Activated T-helper 2 cell treated with anti-CD3 and anti-CD28 coated beads, Interferon-gamma antibody, Interleukin-2, Interleukin-4, amounts not matched to agents 10 μg/mL and 5 μg/mL and 100 μg/mL, durations not matched to agents 14 hours and 24 hours and 36 hours (primary cell): ENCODE results near the gene MCTP1. TPM values are rescaled to one million over a fixed set of nuclear protein-coding genes. Genes with fewer than 3 reads are reported as not detected.

ENCODE experiments used
- DNase-seq: peaks from one replicate; pipeline ENCODE4 v3.0.0; 2021; ENCODE audit warnings: low spot score
- H3K27ac Mint-ChIP-seq: one replicate; pipeline ENCODE4 v1.8.0; 2021; ENCODE audit warnings: mixed read lengths
- H3K27me3 Mint-ChIP-seq: one replicate; pipeline ENCODE4 v1.8.0; 2021; ENCODE audit warnings: low read depth, mixed read lengths
- H3K36me3 Mint-ChIP-seq: one replicate; pipeline ENCODE4 v1.8.0; 2021; ENCODE audit warnings: low read depth, mixed read lengths
- H3K4me1 Mint-ChIP-seq: one replicate; pipeline ENCODE4 v1.8.0; 2021; ENCODE audit warnings: low read depth, mixed read lengths
- H3K4me3 Mint-ChIP-seq: one replicate; pipeline ENCODE4 v1.8.0; 2021; ENCODE audit warnings: low read depth, mild to moderate bottlenecking, moderate library complexity, mixed read lengths
- H3K9me3 Mint-ChIP-seq: one replicate; pipeline ENCODE4 v1.8.0; 2021; ENCODE audit warnings: mixed read lengths
- intact Hi-C: fragments of 100-400 bp; cut with micrococcal nuclease; formaldehyde crosslinking; loops from one replicate; pipeline ENCODE4 v1.15.1; 2023
- total RNA-seq: library from RNA; stranded (reverse); gene quantifications from 2 replicates; pipeline ENCODE4 v1.2.3, GENCODE V29; 2022

The MCTP1 gene
- total RNA-seq, 1 donor from 2014 or later, result not detected

- Mint-ChIP-seq H3K27me3 (peaks cover 5% of the 10 kb centered on the region), H3K4me3 (no peak overlapping the region), H3K27ac (no peak overlapping the region), H3K36me3 (no peaks in the 10 kb centered on the region), H3K9me3 (no peaks in the 10 kb centered on the region), H3K4me1 (peaks cover 5% of the 10 kb centered on the region)
- intact Hi-C loops, result no loop called here
- no peak for DNase-seq
Measured at GRCh38 chr5:94747371-94747770, 537.5 kb downstream of the MCTP1 start.

- Mint-ChIP-seq H3K4me1 (peaks cover 5% of the 10 kb centered on the region), H3K27ac (no peak overlapping the region), H3K36me3 (no peaks in the 10 kb centered on the region), H3K4me3 (no peak overlapping the region), H3K27me3 (peaks cover 5% of the 10 kb centered on the region), H3K9me3 (no peaks in the 10 kb centered on the region)
- no peak for DNase-seq
- intact Hi-C loops, result no loop called here
Measured at GRCh38 chr5:94746731-94747124, 538.2 kb downstream of the MCTP1 start.

GRCh38 chr5:94745786-94746730, 538.8 kb downstream of the MCTP1 start:
- H3K36me3 Mint-ChIP-seq, result no peaks in the 10 kb centered on the region

GRCh38 chr5:94744906-94745305, 540.0 kb downstream of the MCTP1 start:
- intact Hi-C loops, result no loop called here
- Mint-ChIP-seq H3K9me3 (no peaks in the 10 kb centered on the region), H3K4me1 (peaks cover 5% of the 10 kb centered on the region), H3K36me3 (no peaks in the 10 kb centered on the region), H3K27ac (no peak overlapping the region), H3K27me3 (peaks cover 5% of the 10 kb centered on the region), H3K4me3 (no peak overlapping the region)
- no peak for DNase-seq

More at GRCh38 chr5:94745786-94746730, 538.8 kb downstream of the MCTP1 start:
- peaks cover 5% of the 10 kb centered on the region for H3K4me1 Mint-ChIP-seq
- DNase-seq, result no peak
- no peak overlapping the region for H3K27ac Mint-ChIP-seq
- no peak overlapping the region for H3K4me3 Mint-ChIP-seq
- no peaks in the 10 kb centered on the region for H3K9me3 Mint-ChIP-seq
- H3K27me3 Mint-ChIP-seq, result peaks cover 5% of the 10 kb centered on the region
- intact Hi-C loops, result no loop called here

- H3K27ac Mint-ChIP-seq, result no peak overlapping the region
- H3K4me1 Mint-ChIP-seq, result peaks cover 5% of the 10 kb centered on the region
- H3K9me3 Mint-ChIP-seq, result no peaks in the 10 kb centered on the region
- H3K36me3 Mint-ChIP-seq, result no peaks in the 10 kb centered on the region
- intact Hi-C loops, result no loop called here
- H3K27me3 Mint-ChIP-seq, result peaks cover 5% of the 10 kb centered on the region
- no peak overlapping the region for H3K4me3 Mint-ChIP-seq
- DNase-seq, result no peak
Measured at GRCh38 chr5:94742852-94743251, 542.0 kb downstream of the MCTP1 start.

GRCh38 chr5:94740286-94740685, 544.6 kb downstream of the MCTP1 start:
- Mint-ChIP-seq H3K4me1 (no peaks in the 10 kb centered on the region), H3K4me3 (no peak overlapping the region), H3K27ac (no peak overlapping the region), H3K9me3 (no peaks in the 10 kb centered on the region), H3K27me3 (peaks cover 3% of the 10 kb centered on the region), H3K36me3 (no peaks in the 10 kb centered on the region)
- intact Hi-C loops, result no loop called here
- no peak for DNase-seq

GRCh38 chr5:94736498-94736897, 548.4 kb downstream of the MCTP1 start:
- intact Hi-C loops, result no loop called here
- no peaks in the 10 kb centered on the region for H3K27me3 Mint-ChIP-seq
- H3K36me3 Mint-ChIP-seq, result no peaks in the 10 kb centered on the region
- no peak overlapping the region for H3K27ac Mint-ChIP-seq
- no peak for DNase-seq
- no peaks in the 10 kb centered on the region for H3K4me1 Mint-ChIP-seq
- no peaks in the 10 kb centered on the region for H3K9me3 Mint-ChIP-seq
- H3K4me3 Mint-ChIP-seq, result no peak overlapping the region

- H3K4me1 Mint-ChIP-seq, result peaks cover 3% of the 10 kb centered on the region
- H3K27ac Mint-ChIP-seq, result no peak overlapping the region
- intact Hi-C loops, result no loop called here
- no peak for DNase-seq
- H3K4me3 Mint-ChIP-seq, result no peak overlapping the region
- H3K27me3 Mint-ChIP-seq, result no peaks in the 10 kb centered on the region
- no peaks in the 10 kb centered on the region for H3K9me3 Mint-ChIP-seq
- no peaks in the 10 kb centered on the region for H3K36me3 Mint-ChIP-seq
Measured at GRCh38 chr5:94731471-94731870, 553.4 kb downstream of the MCTP1 start.

- H3K4me1 Mint-ChIP-seq, result peaks cover 2% of the 10 kb centered on the region
- no peaks in the 10 kb centered on the region for H3K36me3 Mint-ChIP-seq
- H3K27ac Mint-ChIP-seq, result no peak overlapping the region
- intact Hi-C loops, result no loop called here
- peaks cover 17% of the 10 kb centered on the region for H3K27me3 Mint-ChIP-seq
- no peak for DNase-seq
- no peak overlapping the region for H3K4me3 Mint-ChIP-seq
- no peaks in the 10 kb centered on the region for H3K9me3 Mint-ChIP-seq
Measured at GRCh38 chr5:94725142-94725541, 559.8 kb downstream of the MCTP1 start.

- peaks cover 4% of the 10 kb centered on the region for H3K27me3 Mint-ChIP-seq
- no peaks in the 10 kb centered on the region for H3K9me3 Mint-ChIP-seq
- H3K4me1 Mint-ChIP-seq, result no peaks in the 10 kb centered on the region
- no peak for DNase-seq
- H3K36me3 Mint-ChIP-seq, result peaks cover 7% of the 10 kb centered on the region
- H3K4me3 Mint-ChIP-seq, result no peak overlapping the region
- intact Hi-C loops, result no loop called here
- H3K27ac Mint-ChIP-seq, result no peak overlapping the region
Measured at GRCh38 chr5:94715768-94716167, 569.1 kb downstream of the MCTP1 start.

- Mint-ChIP-seq H3K27me3 (no peaks in the 10 kb centered on the region), H3K9me3 (no peaks in the 10 kb centered on the region), H3K4me1 (no peaks in the 10 kb centered on the region), H3K27ac (no peak overlapping the region), H3K4me3 (no peak overlapping the region), H3K36me3 (peaks cover 17% of the 10 kb centered on the region)
- DNase-seq, result no peak
- intact Hi-C loops, result no loop called here
Measured at GRCh38 chr5:94711785-94712184, 573.1 kb downstream of the MCTP1 start.

- Mint-ChIP-seq H3K27ac (no peak overlapping the region), H3K36me3 (peaks cover 17% of the 10 kb centered on the region), H3K9me3 (no peaks in the 10 kb centered on the region), H3K4me1 (no peaks in the 10 kb centered on the region), H3K4me3 (no peak overlapping the region), H3K27me3 (no peaks in the 10 kb centered on the region)
- intact Hi-C loops, result no loop called here
- DNase-seq, result no peak
Measured at GRCh38 chr5:94709277-94709676, 575.6 kb downstream of the MCTP1 start.

GRCh38 chr5:94707359-94707758, 577.5 kb downstream of the MCTP1 start:
- peaks cover 17% of the 10 kb centered on the region for H3K36me3 Mint-ChIP-seq
- H3K27me3 Mint-ChIP-seq, result no peaks in the 10 kb centered on the region
- intact Hi-C loops, result no loop called here
- peaks cover 8% of the 10 kb centered on the region for H3K4me1 Mint-ChIP-seq
- no peak for DNase-seq
- no peak overlapping the region for H3K27ac Mint-ChIP-seq
- no peaks in the 10 kb centered on the region for H3K9me3 Mint-ChIP-seq
- H3K4me3 Mint-ChIP-seq, result no peak overlapping the region
